CD4-positive, alpha-beta T cell treated with Interleukin-15 for 4 hours (primary cell): Measurements from ENCODE around the gene ELF3.
"Not testable (repeated sequence)": the region's sequence is repeated elsewhere in the genome, so short reads cannot be mapped to it uniquely, and the experiment has no call there.

Source experiments
- DNase-seq: peaks from one replicate; pipeline ENCODE4 v3.0.0-alpha.2; 2020; ENCODE audit warnings: low spot score

The ELF3 gene

DNA sequence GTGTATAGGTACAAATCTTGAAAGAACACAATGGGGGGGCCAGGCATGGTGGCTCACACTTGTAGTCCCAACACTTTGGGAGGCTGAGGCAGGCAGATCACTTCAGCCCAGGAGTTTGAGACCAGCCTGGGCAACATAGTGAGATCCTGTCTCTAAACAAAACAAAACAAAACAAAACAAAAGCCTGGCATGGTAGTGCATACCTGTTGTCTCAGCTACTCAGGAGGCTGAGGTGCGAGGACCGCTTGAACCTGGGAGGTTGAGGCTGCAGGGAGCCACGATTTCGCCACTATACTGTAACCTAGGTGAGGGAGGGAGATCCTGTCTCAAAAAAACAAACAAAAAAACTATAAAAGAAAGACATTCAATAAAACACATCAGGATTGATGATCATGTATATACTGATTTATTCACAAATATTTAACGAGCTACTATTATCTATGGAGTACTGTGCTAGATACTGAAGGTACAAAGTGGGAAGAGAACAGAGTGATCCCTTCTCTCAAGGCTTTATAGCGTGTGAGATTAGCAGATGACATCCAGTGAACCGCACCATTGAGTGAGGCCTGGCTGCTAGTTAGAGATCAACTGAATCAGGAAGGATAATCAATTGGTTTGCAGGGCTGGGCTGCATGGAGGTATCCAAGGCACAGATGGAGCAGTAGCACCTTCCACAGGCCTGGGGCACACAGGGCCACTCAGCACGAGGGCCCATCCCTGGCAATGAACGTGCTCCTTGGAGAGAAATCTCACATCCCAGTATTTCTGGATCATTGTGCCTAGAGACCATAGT, 26.4 kb downstream of the ELF3 start:
- DNase-seq = no peak

DNA sequence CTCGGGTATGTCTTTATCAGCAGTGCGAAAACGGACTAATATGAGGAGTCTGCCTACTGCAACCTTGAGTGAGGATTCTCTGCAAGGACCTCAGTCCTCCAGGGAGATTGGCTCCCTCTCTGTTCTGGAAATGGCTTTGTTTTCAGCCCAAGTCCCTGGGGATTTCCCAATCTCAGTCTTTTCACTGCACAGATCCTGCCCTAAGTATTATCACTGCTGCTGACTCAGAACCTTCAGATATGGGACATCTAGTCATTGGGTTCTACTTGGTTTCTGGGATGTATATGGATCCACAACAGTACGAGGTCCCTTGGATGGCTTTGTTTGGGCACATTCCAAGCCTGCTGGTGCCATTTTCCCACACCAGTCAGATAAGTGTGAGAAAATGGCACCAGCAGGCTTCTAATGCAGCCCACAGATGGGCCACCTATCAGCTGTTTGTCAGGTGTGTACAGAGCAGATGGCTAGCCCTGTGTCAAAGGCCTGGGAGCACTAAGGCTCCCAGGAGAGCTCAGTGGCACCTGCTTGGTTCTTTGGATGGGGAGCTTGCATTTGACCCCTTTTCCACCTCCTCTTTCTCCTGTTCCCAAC, 27.4 kb downstream of the ELF3 start:
- no peak for DNase-seq

GRCh38 chr1:202038688-202039346, 28.4 kb downstream of the ELF3 start:
- no peak for DNase-seq

GRCh38 chr1:202045705-202046104, 35.3 kb downstream of the ELF3 start:
- DNase-seq = no peak

- DNase-seq = no peak
These were observed 35.8 kb downstream of the ELF3 start for GRCh38 chr1:202046227-202046626.

- no peak for DNase-seq
These were observed 36.6 kb downstream of the ELF3 start for GRCh38 chr1:202046748-202047708.

DNA sequence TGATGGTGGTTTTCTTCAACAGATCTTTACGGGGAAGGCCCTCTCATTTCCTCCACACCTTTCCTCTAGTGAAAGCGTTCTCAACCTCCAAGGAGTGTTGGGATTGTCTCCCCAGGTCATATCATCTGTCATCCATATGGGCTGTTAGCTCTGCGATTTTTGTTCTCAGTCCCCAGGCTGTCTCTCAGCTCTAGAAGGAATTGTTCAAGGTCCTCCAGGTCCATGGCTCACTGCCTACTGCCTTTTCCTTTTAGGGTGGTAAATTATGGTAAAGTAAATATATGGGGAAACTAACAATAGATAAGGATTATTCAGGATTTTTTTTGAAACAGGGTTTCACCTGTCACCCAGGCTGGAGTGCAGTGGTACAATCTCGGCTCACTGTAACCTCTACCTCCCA, 37.6 kb downstream of the ELF3 start:
- no peak for DNase-seq

- DNase-seq = no peak
These were observed 38.7 kb downstream of the ELF3 start for GRCh38 chr1:202049129-202049528.

- no peak for DNase-seq
These were observed 43.7 kb downstream of the ELF3 start for GRCh38 chr1:202054094-202054493.

DNA sequence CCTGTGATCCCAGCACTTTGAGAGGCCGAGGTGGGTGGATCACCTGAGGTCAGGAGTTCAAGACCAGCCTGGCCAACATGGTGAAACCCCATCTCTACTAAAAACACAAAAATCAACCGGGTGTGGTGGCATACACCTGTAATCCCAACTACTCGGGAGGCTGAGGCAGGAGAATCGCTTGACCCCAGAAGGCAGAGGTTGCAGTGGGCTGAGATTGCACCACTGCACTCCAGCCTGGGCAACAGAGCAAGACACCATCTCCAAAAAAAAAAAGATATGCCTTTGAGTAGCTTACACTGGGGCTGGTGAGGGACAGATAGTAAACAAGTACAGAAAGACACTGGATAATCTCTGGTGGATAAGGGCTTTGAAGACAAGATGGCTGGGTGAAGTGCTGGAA, 44.3 kb downstream of the ELF3 start:
- not testable (repeated sequence) for DNase-seq

DNA sequence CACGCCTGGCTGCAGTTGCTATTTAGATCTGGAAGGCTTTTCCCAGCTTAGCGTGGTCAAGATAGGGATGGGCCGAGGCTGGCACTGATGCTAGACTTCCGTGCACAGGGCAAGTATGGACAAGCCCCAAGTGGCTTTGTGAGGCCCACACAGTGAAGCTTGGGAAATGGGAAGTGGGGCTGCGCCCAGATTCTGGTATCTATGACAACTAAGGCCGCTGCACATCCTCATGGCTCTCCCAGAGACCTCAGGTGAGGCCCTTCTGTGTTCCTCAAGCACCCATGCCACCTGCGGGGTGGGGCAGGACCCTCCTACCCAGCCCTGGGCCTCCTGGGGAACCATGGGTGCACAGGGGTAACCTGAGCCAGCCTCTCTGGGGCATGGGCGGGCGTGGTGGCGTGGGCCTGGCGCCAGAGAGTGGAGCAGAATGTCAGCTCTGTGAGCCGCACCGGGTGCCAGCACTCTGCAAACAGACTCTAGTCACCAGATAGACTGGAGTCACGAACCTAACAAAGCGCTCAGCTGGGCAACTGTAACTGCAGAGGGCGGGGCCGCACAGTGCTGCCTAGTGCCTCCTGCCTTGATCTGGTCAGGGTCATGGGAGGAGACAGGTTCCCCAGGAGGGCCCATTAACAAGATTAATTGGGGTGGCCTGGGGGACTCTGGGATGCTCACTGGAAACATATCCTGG, 46.4 kb downstream of the ELF3 start:
- no peak for DNase-seq

GRCh38 chr1:202057335-202057704, 46.9 kb downstream of the ELF3 start:
- not testable (repeated sequence) for DNase-seq

DNA sequence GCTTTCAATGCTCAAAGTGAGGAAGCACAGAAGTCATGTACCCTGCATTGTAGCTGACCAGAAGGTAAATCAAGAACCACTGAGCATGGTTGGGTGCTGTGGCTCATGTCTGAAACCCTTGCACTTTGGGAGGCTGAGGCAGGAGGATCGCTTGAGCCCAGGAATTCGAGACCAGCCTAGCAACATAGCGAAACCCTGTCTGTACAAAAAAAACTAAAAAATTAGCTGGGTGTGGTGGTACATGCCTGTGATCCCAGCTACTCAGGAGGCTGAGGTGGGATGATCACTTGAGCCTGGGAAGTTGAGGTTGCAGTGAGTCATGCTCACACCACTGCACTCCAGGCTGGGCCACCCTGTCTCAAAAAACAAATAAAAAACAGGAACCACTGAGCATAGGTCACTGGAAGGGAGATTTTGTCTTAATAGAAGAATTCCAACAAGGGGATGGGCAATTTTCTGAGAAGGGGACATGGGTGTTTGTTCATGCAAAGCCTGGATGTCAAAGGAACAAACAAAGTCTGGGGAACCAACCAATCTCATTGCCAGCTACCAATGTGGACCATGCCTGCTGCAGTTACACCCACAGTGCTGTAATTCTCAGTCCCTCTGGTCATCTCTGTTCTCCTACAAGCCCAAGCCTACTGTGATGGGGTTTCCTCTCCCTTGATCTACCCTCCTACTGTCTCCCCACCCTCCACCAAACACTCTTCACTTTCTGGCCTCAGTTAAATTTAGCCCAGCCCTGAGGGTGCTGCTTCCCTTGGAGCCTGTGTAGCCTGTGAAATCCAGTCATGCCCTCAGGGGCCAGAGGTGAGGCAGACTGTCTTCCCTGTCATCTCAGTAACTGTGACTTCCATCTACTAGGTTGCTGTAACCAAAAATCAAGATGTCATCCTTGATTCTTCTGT, 47.9 kb downstream of the ELF3 start:
- no peak for DNase-seq

DNA sequence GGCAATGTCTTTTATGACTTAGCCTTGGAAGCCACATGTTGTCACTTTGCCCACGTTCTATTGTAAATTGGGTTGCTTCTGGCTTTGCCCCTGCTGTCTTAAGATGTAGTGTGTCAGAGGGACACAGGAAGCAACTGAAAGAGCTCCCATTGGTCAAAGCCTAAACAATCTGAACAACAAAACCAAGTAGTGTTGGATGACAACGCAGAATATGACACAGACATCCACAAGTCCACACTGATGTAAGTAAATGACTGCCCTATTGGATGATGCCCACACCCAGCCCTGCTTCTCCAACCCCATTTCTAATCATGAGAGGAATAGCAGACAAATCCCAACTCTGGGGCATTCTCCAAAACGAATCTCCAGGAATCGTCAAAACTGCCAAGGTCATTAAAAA, 50.7 kb downstream of the ELF3 start:
- no peak for DNase-seq

- not testable (repeated sequence) for DNase-seq
These were observed 51.4 kb downstream of the ELF3 start for GRCh38 chr1:202061787-202062186.

GRCh38 chr1:202062636-202063035, 52.2 kb downstream of the ELF3 start:
- not testable (repeated sequence) for DNase-seq

- DNase-seq = no peak
These were observed 52.7 kb downstream of the ELF3 start for GRCh38 chr1:202063093-202063492.

DNA sequence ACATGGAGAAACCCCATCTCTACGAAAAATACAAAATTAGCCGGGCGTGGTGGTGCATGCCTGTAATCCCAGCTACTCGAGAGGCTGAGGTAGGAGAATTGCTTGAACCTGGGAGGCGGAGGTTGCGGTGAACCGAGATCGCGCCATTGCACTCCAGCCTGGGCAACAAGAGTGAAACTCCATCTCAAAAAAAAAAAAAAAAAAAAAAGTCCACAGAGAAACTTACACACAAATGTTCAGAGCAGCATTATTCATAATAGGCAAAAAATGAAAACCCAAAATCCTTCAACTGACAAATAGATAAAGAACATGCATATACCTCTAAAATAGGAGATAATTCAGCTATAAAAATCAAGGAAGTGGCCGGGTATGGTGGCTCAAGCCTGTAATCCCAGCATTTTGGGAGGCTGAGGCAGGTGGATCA, 54.5 kb downstream of the ELF3 start:
- not testable (repeated sequence) for DNase-seq
